Liver (tissue), 3 donors: Measurements from ENCODE around the gene FAM120B.

Experiments used
- JUND ChIP-seq, 2 donors: IDR thresholded peaks; 2 replicates each; pipeline ENCODE4 v1.6.1; 2016; ENCODE audit warnings: antibody characterized with exemption in 2 of 2
- SP1 ChIP-seq: IDR thresholded peaks from 2 replicates; pipeline ENCODE4 v1.6.1; 2018; ENCODE audit warnings: antibody characterized with exemption, mild to moderate bottlenecking
- TAF1 ChIP-seq: conservative IDR thresholded peaks from 2 replicates; pipeline ENCODE4 v1.6.1; 2016; ENCODE audit warnings: antibody characterized with exemption, mild to moderate bottlenecking
- YY1 ChIP-seq: IDR thresholded peaks from 2 replicates; pipeline ENCODE4 v1.6.1; 2016; ENCODE audit warnings: antibody characterized with exemption, mild to moderate bottlenecking
- TF ChIP-seq, protein P1 (sequence below): fragments of 150-350 bp; IDR thresholded peaks from 2 replicates; pipeline ENCODE4 v1.5.1; 2017; ENCODE audit warnings: improper control_type of control experiment, low read depth, low read length; ENCODE audit not compliant: missing input control
- donor health status: healthy.
- donor health status: healthy.

DNA sequence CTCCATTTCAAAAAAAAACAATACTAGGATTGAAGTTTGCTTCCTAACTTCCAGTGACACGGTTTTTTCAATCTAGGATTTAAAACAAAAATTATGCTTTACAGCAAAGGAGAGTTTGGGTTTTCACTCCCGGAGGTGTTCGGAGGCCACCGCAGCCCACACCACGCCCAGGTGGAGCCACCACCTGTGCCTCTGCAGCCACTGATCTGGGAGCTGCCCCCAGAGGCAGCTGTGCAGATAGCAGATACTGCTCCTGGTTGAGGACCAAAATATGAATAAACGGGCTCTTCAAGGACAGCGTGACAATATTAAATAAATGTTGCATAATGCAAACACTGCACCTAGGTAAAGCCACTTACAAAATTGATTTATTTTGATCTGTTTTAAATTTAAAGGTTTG, 45.9 kb upstream of the FAM120B start:
- TF ChIP-seq YY1 (no peak), TAF1 (no peak), JUND (IDR thresholded peaks at IDR 0.05) (no peak), SP1 (no peak)
- TF ChIP-seq, protein P1, sequence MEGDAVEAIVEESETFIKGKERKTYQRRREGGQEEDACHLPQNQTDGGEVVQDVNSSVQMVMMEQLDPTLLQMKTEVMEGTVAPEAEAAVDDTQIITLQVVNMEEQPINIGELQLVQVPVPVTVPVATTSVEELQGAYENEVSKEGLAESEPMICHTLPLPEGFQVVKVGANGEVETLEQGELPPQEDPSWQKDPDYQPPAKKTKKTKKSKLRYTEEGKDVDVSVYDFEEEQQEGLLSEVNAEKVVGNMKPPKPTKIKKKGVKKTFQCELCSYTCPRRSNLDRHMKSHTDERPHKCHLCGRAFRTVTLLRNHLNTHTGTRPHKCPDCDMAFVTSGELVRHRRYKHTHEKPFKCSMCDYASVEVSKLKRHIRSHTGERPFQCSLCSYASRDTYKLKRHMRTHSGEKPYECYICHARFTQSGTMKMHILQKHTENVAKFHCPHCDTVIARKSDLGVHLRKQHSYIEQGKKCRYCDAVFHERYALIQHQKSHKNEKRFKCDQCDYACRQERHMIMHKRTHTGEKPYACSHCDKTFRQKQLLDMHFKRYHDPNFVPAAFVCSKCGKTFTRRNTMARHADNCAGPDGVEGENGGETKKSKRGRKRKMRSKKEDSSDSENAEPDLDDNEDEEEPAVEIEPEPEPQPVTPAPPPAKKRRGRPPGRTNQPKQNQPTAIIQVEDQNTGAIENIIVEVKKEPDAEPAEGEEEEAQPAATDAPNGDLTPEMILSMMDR: no peak
